Heart left ventricle (tissue), 13 donors: Measurements from ENCODE around the gene BPHL.
"Not testable (repeated sequence)": the region's sequence is repeated elsewhere in the genome, so short reads cannot be mapped to it uniquely, and the experiment has no call there.

ENCODE experiments used
- POLR2A ChIP-seq, 2 donors: fragments of 450-650 bp; IDR thresholded peaks; one replicate each; pipeline ENCODE4 v1.6.1; 2017; ENCODE audit warnings: antibody characterized with exemption in 2 of 2, mild to moderate bottlenecking in 2 of 2, moderate library complexity in 2 of 2
- TF ChIP-seq, protein P1 (sequence below), 12 donors: fragments of 200-600 bp; sonication (generic) in 4 of 12; IDR thresholded peaks; one replicate each; pipeline versions ENCODE4 v1.5.0 to v1.8.0; 2018 to 2022; ENCODE audit warnings: antibody characterized with exemption in 12 of 12, mild to moderate bottlenecking in 5 of 12
- donor health status: ischemic (EF 13 %, LVEDD 7.1; RV severe dilation, severe dysfunction).
- donor health status: DM: no; HTN: yes; CAD: no.
- donor health status: DM: no; HTN: no; CAD: no.
- donor health status: ischemic (EF 25% LVEDD 6.9; RV normal size, moderate dysfunction).
- donor health status: ischemic (EF 25% LVEDD 5.7; RV mildly dilated, moderate dysfunction).
- donor health status: ischemic (EF 35%, LVEDD 5.7; RV mildly dilated, moderate dysfunction).
- donor health status: nonischemic (EF 11% LVEDD 7.7; RV severe dilation, severe dysfunction).
- donor health status: DM: yes; HTN: yes; CAD: no.
- donor health status: PGD.
- donor health status: ischemic (EF 29% LVEDD 5.4; RV normal size, mild dysfunction).
- donor health status: nonischemic (EF 23%, LVEDD 6.1; RV moderate dilation, normal function).

DNA sequence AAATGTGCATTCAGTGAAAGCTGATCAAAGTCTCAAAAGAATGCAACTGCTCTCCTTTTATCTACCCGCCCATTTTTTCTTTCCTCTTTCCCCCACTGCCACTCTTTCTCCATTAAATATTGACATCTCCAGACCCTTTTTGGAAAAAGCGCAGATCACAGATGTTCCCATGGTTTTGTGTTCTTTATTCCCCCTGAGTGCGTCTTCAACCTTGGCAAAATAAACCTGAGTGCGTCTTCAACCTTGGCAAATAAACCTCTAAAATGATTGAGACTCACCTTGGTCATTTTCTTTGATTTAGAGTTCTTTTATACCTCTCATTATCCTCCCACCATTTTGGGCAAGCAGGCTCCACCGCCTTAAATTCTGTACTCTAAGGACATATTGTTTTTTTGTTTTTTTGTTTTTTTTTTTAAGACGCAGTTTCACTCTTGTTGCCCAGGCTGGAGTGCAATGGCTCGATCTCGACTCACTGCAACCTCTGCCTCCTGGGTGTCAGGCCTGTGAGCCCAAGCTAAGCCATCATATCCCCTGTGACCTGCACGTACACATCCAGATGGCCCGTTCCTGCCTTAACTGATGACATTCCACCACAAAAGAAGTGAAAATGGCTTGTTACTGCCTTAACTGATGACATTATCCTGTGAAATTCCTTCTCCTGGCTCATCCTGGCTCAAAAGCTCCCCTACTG lies 48.2 kb downstream of the BPHL start:
- TF ChIP-seq, protein P1, sequence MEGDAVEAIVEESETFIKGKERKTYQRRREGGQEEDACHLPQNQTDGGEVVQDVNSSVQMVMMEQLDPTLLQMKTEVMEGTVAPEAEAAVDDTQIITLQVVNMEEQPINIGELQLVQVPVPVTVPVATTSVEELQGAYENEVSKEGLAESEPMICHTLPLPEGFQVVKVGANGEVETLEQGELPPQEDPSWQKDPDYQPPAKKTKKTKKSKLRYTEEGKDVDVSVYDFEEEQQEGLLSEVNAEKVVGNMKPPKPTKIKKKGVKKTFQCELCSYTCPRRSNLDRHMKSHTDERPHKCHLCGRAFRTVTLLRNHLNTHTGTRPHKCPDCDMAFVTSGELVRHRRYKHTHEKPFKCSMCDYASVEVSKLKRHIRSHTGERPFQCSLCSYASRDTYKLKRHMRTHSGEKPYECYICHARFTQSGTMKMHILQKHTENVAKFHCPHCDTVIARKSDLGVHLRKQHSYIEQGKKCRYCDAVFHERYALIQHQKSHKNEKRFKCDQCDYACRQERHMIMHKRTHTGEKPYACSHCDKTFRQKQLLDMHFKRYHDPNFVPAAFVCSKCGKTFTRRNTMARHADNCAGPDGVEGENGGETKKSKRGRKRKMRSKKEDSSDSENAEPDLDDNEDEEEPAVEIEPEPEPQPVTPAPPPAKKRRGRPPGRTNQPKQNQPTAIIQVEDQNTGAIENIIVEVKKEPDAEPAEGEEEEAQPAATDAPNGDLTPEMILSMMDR (IDR thresholded peaks at IDR 0.05) = not testable (repeated sequence)
- TF ChIP-seq POLR2A (IDR thresholded peaks at IDR 0.05) = not testable (repeated sequence)
